GM18909 (cell line): Measurements from ENCODE around the gene CYP2U1.
"Not testable (repeated sequence)": the region's sequence is repeated elsewhere in the genome, so short reads cannot be mapped to it uniquely, and the experiment has no call there.

Source experiments
- ATAC-seq: cut with Tn5 transposase; IDR thresholded peaks from one replicate; pipeline ENCODE4 v1.9.1; 2021; ENCODE audit warnings: mild to moderate bottlenecking; ENCODE audit not compliant: unreplicated experiment, poor library complexity

The CYP2U1 gene

DNA sequence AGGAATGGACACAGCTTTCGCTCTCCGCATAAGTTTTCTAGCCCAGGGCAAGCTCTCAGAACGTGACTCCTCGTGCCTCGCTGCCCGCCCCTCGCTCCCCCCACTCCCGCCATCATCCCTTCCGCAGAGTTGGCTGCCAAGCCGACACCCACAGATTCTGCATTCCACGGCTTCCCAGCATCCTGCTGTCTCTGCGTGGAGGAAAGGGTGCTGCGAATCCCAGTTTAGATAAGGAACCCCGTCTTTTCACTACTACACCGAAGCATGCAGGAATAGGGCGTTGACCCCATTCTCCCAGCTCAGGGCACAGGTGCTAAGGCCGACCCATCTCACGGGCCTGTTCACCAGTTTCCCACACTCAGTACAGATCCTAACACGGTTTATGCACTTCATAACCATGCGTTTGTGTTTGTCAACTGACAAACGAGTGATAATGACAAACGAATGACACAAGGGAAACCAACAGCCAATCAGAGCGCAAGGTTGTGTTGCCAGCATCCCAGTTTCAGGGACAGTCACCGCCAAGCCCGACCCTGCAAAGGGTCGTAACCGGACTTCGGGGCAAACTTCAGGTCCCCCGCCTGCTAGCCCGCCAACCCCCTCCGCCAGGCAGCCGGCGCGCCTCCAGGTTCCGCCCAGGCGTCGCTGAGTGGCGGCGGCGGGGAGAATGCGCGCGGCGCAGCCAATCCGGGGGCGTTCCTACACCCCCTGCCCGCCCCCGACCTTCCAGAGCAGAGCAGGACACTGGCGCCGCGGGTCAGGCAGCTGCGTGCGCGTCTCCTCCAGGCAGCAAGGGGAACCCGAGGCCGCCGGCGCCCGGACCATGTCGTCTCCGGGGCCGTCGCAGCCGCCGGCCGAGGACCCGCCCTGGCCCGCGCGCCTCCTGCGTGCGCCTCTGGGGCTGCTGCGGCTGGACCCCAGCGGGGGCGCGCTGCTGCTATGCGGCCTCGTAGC, at the start of gene CYP2U1:
CYP2U1 (plus strand) TSS at position 729 of the 954 bp plus-strand sequence; CDS start at position 824, 95 bp downstream.
- peak; percentile 98 for ATAC-seq

DNA sequence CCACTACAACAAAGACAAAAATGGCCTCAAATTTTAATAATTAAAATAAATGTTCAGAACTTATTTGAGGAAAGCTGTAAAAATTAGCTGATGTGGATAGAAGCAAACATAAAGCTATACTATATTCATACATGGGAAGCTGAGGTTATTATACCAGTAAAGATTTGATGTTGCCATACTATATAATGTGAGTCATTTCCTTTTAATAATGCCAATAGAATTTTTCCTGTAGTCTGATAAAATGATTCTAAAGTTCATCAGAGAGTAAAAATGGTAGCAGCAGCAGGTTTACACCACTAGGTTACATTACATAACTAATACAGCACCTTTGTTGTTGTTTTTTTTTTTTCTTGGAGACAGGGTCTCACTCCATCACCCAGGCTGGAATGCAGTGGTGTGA, 45.5 kb upstream of the CYP2U1 start:
- no peak for ATAC-seq

DNA sequence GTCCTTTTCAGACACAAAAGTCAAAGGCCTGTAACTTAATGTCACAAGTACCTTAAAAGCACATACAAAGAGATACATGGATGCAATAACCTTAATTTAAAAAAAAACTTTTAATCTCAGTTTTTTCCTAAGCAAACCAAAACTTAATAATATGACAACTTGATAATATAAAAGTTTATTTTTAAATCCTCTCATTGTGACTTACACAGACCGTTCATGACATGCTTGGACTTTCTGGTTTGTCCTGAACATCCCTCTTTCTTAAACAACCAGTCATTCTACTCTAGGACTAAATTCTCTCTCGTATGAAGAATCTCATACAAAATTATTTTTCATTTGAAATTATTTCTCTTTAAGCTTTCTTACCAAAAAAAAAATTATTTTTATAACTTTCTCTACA, 43.1 kb upstream of the CYP2U1 start:
- ATAC-seq, result no peak

DNA sequence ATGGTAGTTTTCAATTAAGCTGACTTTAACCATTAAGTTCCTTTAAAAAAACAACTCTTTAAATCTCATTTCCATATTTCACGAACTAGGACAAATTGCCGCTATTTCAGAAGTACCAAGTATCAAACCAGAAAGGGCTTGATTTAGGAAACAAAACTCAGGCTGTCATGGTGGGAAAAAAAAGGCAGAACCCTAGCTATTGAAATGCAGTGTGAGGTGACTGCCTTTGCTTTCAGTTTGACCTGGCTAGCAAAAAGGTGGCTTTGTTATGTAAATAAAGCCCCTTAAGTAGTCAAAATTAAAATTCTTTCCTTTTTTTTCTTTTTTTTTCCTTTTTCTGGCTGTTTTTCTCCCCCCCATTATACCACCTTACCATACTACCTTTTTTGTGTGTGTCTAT, 40.6 kb upstream of the CYP2U1 start:
- no peak for ATAC-seq

DNA sequence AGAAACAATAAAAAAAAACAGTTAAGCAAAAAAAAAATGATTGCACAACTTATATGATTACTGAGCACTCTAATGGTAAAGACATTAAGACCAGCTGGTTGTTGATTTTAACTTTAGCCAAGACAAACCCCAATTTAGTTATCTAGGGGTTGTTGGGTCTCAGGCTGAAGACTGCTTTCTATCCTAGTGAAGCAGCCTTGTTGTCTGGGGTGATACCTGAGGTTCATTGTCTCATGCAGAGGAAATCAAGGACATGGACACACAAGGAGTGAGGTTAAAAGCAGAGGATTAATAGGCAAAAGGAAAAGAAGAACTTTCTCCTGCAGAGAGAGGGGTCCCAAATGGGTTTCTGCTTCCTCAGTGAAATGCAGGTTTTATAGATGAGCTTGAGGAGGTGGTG, 40.0 kb upstream of the CYP2U1 start:
- no peak for ATAC-seq

DNA sequence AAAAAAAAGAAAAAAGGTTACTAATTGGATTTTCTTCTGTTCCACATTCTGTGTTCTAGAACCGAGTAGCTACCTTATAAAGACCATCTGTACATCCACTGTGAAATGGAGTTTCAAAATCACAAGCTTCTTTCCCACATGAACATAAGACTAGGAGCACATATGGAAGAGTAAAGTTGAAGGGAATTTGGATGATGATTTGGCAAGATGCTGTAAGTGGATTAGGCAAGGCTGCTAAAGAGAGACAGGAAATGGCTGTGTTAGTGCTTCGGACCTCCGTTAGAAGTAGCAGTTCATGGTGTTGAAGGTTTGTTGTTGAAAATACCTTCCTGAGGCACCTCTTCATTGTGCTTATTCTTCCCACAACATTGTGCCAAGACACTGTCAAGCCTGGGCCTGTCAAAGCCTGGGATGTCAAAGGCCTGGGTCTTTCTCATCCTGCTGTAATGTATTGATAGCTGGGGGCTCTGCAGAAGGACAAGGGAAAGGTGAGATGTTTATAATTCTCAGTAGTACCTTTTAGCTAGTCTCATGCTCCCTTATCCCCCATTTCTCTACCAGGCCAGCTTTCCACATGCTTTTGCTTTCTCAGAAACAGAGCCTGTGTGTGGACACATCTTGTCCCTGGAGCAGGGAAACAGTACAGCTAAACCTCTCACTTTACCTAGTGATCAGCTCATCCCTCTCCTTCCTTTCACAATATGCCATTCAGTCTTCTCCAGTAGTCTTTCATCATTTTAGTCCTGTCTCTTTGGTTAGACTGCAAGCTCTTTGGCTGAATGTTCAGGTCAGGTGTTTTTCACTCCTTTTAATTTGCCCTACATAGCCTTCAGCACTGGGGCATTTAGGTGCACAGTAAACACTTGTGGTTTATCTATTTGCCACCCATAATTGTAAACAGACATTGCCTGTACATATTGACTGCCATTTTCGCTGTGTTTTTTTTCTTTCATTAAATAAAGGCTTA, 37.9 kb upstream of the CYP2U1 start:
- ATAC-seq, result no peak

DNA sequence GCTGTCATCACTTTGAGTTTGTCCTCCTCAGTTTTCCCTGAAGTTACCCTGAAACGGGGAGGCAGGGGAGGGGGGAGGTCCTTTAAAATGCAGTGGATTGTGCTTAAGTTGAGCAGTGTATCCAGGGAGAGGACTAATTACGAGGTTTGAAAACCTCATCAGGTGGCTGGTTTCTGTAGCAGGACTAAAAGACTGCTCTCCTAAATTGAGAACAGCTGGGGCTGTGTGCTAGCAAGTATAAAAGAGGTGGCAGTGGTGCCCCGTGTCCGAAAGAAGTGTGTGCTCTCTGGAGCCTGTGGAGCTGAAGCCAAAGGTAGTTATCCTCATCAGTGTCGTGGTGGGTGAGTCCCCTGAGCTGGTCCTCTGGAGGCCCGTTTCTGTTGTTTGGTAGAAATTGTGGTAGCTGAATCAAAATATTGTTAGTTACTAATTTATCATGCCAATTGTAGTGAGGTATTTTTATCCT, 37.2 kb upstream of the CYP2U1 start:
- no peak for ATAC-seq

DNA sequence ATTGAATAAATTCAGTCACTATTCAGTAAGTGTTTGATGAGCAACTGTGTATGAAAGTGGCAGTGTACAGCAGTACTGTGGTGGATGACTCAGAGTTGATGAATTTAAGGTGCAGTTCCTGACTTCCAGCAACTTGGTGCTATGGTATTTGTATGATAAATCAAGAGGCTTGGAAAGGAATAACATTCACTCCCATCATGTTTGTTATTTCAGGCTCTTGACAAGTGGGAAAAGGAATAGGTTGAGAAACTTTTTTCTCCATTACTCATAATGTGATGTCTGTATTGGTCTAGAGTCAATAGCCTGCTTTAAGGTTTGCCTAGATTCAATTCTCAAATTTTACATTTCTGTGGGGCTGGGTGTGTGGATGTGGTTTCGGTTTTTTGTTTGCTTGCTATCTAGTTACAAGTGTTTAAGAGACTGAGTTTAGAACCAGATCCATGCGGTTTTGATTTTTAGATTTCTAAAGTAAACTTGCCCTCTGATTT, 35.1 kb upstream of the CYP2U1 start:
- ATAC-seq, result no peak

DNA sequence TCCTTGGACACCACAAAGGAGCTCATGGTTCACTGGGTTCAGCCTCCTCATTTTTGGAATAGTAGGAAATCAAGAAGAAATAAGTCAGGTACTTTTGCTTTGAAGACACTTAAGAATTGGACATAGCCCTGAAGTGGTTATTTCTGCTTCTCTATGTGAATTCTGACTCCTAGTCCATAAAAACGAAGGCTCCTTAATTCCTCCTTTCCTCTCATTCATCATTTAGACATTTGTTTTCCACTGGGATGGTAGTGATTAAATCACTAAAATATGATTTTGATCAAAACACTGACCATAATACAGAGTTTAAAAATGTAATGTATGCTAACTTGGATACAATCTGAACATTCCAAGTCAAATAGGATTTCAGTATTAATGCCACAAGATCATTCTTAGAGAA, 34.7 kb upstream of the CYP2U1 start:
- ATAC-seq, result no peak

DNA sequence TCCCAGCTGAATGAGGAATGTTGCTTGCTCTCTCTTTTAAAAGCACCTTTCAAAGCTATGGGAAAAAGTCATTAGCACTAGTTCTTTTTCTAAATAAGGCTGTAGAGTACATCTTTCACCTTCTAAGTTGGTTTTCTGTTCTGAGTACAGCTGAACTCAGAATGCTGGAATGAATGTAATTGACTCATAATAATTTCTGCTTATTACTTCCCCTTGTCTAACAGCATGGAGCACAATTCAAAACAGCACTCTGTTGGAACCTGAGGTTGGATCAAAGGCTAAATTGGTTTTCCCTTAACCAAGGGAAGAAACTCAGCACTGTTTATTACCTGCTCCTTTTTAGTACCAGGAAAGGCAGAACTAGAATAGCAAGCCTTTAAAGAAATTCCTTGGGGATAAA, 33.5 kb upstream of the CYP2U1 start:
- ATAC-seq, result no peak

DNA sequence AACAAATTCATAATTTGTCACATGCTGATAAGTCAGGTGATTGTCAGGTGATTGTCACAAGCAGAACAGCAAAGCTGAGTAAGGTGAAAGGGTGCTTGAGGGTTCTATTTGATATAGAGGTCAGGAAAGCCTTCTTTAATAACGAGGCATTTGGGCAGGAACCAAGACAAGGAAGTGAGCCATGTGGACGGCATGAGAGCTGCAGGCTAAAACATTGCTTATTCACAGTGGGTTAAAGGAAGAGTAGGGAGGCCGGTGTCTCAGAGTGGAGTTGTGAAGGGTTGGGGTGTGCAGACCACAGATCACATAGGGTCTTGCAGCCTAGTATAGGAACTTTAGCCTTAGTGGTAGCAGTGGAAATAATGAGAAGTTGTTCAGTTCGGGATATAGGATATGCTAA, 31.3 kb upstream of the CYP2U1 start:
- no peak for ATAC-seq

DNA sequence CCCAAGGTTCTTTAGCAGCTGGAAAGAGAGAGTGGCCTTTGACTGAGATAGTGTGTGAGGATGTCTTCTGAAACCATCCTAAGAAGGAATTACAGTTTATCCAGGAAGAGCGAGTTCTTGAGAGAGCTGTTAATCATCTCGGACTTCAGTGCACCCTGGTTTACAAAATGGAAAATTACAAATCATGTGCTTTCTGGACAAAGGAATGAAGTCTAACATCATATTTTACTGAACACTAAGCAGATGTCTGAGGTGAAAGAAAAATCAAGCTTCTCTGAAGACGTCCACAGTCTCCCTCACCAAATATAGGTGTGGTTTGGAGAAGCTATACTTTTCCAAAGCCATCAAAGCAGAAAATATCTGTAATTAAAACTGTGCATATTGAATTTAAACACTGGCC, 30.8 kb upstream of the CYP2U1 start:
- no peak for ATAC-seq

DNA sequence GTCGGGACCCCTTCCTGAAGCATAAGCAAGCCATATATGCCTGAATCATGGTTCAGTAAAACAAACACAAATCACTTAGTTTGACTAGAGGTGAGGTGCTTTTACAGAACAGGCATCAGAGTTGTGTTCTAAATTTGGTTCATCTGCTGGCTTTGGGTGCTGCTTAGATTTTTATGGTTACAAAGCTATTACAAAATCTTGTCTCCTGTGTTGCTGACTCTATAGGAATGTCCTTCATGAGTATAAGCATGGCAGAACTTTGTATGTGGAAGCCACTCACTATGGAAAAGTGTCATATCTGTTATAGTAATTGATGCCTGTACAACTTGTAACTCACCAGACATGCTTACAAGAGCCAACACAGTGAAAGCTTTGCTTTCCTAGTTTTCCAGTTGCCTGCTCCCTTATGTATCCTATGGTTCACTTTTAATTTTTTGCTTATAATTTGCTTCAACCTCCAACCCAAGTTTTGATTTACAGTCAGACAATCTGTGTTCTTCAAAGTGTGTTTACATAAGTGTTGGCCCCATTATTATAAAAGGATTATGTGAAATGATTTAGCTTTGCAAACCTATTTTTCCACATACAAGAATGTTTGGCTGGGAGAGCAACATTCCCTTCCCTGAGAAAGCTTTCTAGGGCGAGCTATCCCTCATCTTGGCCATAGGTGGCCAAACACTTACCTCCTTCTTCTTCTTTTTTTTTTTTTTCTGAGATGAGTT, 30.0 kb upstream of the CYP2U1 start:
- no peak for ATAC-seq

DNA sequence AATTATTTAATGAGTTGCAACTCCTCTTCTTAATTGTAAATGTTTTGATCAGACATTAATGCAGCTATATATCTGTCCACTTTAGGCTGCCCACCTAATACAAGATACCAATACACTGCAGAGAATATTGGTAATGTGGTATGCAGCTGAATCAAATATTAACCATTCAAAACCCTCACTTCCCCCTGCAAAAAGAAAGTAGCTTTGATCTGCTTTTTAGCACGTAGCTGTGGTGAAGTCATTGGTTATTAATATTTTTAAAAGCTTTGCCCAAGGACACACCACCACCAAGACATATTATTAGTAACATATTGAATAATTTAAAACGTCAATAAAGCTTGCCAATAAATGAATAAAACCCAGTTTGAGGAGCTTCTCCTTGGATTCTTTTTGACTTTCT, 28.6 kb upstream of the CYP2U1 start:
- ATAC-seq, result peak; percentile 95

DNA sequence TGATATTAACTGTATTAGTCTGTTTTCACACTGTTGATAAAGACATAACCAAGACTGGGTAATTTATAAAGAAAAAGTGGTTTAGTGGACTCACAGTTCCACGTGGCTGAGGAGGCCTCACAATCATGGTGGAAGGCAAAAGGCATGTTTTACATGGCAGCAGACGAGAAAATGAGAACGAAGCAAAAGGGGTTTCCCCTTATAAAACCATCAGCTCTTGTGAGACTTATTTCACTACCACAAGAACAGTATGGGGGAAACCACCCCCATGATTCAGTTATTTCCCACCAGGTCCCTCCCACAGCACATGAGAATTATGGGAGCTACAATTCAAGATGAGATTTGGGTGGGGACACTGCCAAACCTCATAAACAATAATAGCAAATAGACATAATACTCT, 26.3 kb upstream of the CYP2U1 start:
- not testable (repeated sequence) for ATAC-seq

DNA sequence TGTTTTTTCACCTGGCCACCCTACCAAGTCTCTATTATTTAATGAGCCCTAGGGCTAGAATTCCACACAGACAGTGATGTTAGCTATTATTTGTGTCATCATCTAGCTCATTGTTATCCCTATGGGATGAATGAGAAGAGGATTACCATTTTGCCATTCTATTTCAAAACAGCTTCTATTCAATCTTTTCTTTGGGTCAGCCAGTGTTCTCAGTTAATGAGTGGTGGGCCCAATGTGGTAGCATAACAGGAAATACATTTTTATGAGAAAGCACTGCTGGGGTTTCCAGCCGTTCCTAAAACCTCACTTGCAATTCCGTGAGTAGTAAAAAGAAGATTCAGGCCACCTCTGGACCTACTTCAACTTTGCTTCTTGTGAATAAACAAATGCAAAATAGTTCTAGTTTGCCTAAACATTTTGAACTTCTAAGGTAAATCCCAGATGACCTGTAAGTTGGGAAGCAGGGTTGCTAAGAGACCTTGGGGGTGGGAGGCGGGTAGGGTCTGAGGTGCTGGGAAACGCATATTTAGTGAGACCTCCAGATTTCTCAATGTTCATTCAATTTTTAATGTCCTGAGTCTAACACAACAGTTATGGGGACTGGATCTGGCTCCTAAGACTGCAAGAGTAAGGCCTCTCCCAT, 24.8 kb upstream of the CYP2U1 start:
- no peak for ATAC-seq

DNA sequence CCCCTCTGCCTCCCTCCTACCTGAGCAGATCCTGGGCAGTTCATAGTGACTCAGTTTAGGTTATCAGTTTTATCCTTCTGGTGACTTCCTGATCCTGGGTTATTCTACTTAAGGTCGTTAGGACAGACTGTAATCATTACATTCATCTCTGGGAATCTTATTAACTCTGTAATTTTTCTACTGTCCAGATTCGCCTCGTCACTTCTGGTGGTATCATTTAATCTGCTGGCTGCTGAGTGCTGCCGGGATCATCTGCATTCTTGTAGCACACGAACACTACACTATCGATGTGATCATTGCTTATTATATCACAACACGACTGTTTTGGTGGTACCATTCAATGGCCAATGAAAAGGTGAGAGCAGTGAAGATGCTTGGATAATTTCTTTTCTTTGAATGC, 23.0 kb upstream of the CYP2U1 start:
- ATAC-seq, result no peak

DNA sequence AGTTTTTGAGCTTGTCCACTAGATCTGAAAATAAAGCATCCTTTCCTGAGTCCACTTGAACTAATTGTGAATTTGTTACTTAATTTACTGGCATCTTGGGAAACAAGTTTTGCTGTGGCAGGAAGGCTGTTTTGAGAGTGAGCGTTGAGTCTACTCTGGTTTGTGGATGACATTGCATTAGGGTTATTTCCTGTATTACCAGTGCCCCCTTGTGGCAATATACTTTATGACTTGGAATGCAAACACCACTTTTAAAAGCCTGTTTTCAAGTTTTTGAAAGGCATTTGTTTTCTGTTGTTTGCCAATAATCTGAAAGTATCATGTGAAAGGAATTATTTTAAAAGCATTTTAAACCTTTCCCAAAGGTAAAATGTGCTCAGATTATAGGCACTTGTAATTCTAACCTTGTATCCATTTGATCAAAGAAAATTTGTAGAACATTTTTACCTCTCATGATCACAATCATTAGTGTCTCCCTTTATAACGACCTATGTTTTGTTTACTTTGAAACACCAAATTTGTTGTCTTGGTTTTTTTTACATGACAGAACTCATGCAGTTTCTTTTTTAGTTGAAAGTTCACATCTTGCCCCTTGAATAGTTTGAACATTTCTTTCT, 18.0 kb upstream of the CYP2U1 start:
- ATAC-seq, result peak; percentile 93

DNA sequence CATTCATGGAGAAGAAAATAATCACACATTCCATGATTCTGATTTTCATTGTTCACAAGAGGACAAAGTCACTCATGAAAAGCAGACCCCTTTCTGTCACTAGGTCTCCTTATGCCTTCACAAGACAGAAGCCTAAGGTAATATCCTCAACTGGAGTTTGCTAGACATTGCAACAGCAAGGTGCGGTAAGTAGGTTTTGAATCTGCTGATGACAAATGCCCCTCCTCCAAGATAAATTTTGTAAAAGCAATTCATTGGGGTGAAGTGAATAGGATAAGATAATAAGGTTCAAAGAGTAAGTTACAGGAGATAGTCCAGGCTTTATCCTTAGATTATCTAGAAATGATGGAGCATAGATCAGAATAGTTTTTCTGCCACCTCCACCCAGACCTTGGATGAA, 16.1 kb upstream of the CYP2U1 start:
- no peak for ATAC-seq
